Measurements from ENCODE around the gene PREB.
"Not testable (repeated sequence)": the region's sequence is repeated elsewhere in the genome, so short reads cannot be mapped to it uniquely, and the experiment has no call there.

The PREB gene, protein sequence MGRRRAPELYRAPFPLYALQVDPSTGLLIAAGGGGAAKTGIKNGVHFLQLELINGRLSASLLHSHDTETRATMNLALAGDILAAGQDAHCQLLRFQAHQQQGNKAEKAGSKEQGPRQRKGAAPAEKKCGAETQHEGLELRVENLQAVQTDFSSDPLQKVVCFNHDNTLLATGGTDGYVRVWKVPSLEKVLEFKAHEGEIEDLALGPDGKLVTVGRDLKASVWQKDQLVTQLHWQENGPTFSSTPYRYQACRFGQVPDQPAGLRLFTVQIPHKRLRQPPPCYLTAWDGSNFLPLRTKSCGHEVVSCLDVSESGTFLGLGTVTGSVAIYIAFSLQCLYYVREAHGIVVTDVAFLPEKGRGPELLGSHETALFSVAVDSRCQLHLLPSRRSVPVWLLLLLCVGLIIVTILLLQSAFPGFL

DNA sequence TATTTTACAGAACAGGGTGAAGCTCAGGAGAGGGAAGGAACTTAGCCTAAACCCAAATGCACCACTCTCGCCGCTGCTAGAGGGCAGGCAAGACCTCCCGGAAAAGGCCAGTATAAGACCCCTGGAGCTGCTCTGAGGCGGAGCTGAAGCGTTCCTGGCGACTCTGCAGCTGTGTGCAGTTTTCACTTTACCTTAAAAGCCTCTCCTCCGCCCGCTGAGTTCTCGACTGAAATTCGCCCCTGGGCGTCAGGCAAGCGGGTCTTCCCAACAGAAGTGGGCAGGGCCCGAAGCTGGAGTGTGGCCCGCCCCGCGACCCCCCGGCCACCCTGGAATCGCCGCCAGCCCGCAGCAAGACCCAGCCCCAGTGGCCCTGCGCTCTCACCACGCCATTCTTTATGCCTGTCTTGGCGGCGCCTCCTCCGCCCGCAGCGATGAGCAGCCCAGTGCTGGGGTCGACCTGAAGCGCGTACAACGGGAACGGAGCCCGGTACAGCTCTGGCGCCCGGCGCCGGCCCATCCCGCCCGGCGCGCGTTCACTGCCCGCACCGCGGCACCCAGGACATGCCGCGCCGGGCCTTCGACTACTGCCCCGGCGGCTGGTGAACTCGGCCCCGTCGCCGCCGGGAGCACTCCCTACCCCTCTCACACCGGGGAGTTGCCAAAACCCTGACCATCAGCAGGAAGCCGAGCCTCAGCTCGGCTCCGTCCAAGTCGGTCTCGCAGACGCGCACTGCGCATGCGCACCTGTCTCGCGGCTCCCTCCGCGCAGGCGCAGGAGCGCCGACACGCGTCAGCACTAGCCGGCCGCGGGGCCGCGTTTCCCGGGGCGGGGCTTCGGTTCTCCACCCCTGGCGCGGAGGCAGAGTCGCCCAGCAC lies at the start of gene PREB:
Gene PREB, minus strand, starts transcription at position 732 of the 876 bp plus-strand sequence. Its CDS starts 215 bp downstream, at position 517.
- peak; percentile 96 for DNase-seq (ENCODE audit: low spot score)

DNA sequence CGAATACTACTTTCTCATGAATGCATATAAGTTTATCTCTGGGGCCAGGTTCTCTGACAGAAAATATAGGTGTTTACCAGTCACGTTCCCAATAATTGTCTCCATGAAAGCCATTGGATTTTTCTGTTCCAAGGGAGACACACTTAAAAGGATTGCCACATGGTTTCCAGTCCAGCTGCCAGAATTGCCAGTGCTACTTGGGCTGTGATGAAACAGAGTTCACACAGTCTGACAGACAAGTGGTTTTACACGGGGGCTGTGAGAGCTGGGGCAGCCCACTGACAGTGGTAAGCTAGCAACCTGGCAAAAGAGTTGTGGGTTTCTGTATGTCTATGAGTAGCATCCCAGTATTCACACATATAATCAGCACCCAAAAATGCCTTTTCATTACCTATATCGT lies 49.7 kb upstream of the PREB start:
- DNase-seq (ENCODE audit: low spot score) = no peak

DNA sequence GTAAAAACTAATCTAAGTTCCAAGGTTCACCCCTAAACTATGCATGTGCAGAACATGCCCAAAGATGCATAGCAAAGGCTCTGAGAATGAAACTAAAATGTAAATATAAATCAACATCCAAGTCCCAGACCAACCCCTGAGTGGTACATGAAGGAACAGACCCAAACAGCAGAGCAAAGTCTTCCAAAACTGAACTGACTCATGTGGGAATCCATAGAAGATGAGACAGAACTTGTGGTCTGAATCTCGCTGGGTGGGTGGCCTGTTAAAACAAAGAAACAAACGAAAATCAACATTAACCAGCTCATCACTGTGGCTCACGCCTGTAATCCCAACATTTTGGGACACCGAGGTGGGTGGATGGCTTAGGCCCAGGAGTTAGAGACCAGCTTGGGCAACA lies 47.9 kb upstream of the PREB start:
- no peak for DNase-seq (ENCODE audit: low spot score)

DNA sequence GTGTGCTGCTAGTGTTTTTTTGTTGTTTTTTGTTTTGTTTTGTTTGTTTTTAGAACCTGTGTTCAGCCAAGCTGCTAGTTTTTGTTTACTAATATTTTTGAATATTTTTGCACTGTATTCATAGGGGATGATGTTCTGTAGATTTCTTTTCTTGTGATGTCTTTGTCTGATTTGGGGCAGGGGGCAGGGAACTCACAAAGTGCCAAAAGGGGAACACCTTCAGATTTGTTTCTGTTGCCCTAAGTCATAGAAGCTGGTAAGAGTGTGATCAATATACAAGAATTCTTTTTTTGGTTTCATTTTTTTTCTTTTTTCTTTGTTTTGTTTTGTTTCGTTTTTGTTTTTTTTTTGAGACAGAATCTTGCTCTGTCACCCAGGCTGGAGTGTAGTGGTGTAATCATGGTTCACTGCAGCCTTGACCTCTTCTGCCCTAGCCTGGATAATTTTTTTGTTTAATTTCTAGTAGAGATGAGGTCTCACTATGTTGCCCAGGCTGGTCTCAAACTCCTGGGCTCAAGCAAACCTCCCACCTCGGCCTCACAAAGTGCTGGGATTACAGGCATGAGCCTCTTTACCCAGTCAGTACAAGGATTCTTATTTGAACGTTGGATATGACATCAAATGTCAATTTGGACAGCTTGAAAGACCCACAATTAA lies 45.0 kb upstream of the PREB start:
- DNase-seq (ENCODE audit: low spot score) = no peak

DNA sequence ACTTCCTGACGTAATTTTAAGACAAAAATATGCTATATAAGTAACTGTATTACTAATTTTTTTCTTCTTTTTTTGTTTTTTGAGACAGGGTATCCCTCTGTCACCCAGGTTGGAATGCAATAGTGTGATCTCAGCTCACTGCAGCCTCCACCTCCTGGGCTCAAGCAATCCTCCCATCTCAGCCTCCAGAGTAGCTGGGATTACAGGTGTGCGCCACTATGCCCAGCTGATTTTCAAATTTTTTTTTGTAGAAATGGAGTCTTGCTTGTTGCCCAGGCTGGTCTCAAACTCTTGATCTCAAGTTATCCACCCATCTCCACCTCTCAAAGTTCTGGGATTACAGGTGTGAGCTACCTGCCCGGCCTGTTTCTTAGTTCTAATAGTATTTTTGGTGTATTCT lies 44.0 kb upstream of the PREB start:
- DNase-seq (ENCODE audit: low spot score) = no peak

DNA sequence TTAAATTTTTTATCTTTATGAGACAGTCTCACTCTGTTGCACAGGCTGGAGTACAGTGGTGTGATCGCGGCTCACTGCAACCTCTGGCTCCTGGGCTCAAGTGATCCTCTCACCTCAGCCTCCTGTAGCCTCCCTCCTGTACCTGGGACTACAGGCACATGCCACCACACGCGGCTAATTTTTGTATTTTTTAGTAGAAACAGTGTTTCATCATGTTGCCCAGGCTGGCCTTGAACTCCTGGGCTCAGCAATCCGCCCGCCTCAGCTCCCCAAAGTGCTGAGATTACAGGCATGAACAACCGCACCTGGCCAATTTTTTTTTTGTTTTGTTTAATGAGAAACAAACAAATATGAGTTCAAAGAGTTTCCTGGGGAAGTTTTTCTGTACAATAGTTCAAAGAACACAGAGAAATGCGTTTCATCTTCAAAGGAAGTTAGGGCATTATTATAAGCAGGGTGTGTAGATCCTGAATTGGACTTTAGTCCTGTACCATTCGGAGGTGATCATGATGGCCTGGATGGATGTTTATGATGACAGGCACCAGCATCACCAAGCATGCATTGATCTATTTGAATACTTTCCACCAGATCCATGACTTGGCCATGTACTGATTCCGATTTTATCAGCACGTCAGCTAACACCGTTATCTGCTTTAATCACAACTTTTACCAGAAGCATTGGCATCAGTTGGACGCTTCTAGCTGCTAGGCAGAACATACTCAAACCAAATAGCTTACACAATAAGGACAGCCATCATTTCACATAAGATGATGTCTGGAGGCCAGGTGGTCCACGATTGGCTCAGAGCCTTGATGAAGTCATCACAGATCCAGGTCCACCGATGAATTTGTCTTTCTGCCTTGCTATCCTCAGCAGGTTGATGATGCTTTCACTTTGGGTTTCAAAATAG lies 43.3 kb upstream of the PREB start:
- DNase-seq (ENCODE audit: low spot score) = no peak

DNA sequence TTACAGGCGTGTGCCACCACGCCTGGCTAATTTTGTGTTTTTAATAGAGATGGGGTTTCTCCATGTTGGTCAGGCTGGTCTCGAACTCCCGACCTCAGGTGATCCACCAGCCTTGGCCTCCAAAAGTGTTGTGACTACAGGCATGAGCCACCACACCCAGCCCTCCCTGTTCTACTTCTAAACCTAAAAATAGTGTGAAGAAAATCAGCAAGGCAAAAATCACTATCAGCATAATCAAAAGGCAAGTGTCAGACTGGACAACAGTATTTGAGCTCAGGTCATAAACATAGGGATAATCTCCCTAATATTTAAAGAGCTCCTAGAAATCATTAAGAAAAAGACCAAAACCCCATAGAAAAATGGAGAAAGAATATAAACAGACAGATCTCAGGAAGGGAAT lies 41.3 kb upstream of the PREB start:
- not testable (repeated sequence) for DNase-seq (ENCODE audit: low spot score)

DNA sequence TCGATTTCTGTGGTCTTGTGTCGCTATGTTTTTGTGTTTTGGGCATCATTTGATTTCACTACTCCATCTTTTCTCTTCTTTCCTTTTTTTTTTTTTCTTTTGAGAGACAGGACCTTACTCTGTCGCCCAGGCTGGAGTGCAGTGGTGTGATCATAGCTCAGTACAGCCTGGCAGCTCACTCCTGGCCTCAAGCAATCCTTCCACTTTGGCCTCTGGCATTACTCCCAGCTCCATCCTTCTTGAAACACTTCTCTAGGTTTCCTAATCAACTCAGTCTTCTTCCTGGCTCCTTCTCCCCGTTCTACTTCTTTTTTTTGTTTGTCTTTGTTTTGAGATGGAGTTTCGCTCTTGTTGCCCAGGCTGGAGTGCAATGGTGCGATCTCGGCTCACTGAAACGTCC lies 40.9 kb upstream of the PREB start:
- no peak for DNase-seq (ENCODE audit: low spot score)

DNA sequence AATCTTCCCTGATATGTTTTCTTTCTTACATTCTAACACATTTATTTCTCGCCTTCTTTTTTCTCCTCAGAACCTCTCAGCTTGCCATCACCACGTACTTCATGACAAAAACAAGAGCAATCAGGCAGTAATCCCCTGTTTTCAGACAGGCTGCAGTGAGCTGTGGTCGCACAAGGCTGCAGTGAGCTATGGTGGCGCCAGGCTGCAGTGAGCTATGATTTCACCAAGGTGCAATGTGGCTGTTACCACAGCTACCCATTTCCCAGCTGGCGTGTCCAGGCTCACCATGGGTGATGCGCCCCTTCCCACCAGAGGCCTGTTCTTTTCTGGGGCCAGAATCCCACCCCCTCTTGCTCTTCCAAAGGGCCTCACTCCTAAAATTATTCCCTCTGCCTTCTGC lies 40.2 kb upstream of the PREB start:
- no peak for DNase-seq (ENCODE audit: low spot score)

DNA sequence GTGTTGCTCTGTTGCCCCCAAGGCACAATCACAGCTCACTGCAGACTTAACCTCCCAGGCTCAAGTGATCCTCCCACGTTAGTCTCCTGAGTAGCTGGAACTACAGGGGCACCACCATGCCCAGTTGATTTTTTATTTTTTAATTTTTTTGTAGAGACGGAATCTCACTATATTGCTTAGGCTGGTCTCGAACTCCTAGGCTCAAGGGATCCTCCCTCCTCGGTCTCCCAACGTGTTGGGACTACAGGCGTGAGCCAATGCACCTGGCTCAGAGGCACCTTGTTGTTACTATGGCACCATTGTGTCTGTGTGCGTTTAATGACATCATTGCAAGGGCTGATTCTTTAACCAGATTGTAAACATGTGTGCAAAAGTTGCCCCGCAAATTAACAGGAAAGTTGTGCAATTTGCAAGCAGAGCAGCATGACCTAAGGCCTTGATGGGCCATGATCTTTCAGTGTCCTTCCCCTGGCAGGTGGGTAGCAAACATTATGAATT lies 37.0 kb upstream of the PREB start:
- no peak for DNase-seq (ENCODE audit: low spot score)

DNA sequence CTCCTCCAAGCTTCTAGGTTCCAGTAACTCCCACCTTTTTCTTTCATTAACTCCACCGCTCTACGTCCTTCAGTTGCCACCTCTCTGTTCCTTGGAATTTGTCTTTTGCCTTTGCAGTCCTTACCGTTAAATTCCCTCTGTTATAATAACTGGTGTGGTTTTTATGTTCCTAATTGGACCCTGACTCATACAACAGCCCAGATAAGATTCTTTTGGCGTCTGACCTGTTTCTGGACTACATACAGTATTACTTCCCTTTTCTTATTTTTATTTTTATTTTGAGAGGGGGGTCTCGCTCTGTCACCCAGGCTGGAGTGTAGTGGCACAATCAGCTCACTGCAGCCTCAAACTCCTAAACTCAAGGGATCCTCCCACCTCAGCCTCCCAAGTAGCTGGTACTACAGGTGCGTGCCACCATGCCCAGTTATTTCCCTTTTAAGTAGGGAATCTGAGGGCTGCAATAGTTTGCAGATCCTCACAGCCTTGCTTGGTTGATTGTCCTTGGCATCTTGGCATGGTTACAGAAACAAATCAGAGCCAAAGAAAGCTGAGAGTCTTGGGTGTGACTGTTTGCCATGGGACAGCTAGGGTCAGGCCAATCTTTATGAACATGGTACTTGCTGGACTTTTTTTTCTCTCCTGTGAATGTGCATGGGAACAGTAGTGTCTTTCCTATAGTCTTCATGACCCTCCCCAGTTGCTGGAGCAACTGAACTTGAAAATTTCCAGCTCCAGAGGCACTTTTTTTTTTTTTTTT lies 36.3 kb upstream of the PREB start:
- DNase-seq (ENCODE audit: low spot score) = no peak

DNA sequence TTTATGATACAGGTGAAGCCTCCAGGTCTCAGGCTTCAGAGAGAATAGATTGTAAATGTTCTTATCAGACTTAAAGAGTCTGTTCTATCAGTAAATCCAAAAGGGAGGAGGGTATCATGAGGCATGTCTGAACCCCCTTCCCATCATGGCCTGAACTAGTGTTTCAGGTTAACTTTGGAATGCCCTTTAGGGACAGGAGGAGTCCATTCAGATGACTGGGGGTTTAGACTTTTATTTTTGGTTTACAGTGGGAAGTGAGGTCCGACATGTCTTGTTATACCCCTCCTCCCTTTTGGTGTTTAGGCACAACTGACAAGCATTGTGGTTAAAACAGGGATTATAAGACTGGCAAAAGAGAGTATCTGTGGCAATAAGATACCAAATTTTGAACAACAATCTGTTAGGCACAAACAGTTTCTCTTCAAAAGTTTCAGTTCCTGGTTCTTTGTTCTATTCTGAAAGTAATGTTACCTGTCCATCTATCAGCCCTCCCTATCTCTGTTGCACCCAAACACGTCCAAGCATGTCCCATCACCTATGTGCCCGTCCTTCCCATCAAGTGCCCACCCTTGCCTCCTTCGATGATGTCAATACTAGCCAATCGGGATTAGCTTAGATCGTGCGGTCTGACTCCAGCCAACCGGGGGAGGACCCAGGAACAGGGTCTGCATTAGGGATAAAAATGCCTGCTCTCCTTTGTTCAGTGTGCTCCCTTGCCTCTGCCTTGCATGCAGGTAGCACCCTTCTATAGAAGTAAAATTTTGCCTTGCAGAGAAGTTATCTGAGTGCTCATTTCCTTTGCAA lies 30.7 kb upstream of the PREB start:
- no peak for DNase-seq (ENCODE audit: low spot score)

DNA sequence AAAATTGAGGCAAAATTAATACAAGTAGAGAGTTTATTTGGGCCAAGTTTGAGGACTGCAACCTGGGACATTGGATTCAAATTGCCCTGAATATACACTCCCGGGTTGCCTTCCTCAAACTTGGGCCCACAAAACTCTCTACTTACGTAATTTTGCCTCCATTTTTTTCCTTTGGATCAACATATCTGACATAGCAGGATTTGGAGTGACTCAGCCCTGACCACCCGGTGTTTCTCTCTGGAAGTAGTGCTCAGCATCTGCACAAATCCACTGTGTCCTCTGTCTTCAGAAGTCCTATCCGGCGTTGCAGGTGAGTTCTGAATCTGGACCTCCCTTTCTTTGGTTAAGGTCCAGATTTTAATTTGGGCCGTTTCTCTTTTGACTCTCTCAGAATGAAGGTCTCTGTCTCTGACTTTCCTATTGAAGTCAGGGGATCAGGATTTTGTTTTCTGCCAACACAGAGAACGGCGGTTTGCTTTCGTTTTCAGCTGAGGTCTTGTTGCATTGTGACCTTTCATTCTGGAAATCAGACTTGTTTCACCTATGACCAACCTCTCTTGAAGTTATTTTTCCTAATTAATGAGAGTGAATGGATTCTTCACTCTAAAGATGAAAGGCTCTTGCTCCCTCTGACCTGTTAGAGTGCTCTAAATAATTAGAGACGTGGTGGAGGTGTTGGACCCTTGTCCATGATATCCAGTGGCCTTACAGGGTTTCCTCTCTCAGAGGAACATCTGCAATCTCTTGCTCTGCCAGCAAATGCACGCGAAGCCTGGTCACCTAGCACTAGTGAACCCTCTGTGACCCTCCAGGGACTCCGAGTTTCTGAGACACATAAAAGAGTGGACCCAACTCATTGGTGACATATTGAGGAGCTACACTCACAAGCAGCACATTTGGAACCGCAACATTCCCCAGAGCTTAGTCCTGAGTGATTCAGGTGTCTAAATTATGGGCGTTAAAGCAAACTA lies 28.0 kb upstream of the PREB start:
- DNase-seq (ENCODE audit: low spot score) = no peak

DNA sequence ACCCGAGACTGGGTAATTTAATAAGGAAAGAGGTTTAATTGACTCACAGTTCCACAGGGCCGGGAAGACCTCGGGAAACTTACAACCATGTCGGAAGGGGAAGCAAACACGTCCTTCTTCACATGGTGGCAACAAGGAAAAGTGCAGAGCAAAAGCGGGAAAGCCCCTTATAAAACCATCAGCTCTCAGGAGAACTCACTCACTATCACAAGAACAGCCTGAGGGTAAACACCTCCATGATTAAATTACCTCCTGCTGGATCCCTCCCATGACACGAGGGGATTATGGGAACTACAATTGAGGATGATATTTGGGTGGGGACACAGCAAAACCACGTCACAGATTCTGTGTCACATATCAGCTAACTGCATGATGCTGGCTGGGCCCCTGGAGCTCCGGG lies 25.8 kb upstream of the PREB start:
- no peak for DNase-seq (ENCODE audit: low spot score)

DNA sequence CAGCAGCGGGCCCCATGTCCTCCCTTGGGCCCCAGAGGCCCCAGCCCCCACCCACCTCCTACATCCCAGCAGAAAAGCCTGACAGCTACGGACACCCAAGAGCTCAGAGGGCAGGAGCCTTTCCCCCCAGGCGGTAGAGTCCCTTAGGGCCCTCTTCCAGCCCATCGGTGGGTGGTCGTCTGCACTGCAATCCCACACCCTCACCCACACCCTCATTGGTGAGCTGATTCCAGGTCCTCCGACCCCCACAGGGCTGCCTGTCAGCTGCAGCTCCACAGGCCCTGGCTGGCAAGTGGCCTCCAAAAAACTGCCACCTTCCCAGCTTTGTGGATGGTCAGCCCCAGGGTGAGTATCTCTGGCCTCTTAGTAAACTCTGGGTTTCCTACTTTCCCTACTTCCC lies 24.8 kb upstream of the PREB start:
- DNase-seq (ENCODE audit: low spot score) = no peak

DNA sequence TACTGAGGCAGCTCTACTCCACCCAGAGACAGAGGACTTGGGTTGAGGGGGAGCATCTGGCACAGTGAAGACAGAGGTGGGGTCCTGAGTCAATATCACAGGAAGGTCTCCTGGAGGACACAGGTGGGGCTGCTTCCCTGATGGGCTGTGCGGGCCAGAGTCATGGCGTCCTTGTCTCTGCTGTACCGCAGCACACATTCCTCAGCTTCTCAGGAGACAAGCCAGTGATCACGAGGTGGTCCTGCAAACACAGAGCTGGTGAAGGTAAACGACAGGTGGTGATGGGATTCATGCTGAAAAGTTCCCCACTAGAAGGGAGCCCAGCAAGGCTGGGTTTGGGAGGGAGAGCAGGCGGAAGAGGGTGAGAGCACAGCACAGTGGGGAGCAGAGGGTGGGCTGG lies 24.0 kb upstream of the PREB start:
- no peak for DNase-seq (ENCODE audit: low spot score)

DNA sequence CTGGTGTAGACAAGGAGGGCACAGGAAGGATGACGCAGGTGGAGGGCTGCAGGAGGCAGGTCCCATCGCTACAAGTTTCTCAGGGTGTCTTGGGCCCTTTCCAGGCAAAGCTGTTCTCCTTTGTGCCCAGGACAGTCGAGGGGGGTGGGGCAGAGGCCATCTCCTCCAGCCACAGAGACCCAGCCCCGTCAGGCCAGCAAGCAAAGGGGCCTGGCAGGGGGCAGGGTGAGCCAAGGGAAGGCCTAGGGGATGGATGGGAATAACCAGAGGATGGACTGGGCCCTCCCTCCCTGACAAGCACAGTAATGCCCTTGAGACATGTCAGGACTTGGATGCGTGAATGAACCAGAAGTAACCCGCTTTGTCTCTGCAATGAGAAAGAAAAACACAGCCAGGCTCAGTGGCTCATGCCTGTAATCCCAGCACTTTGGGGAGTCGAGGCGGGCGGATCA lies 20.7 kb upstream of the PREB start:
- no peak for DNase-seq (ENCODE audit: low spot score)

DNA sequence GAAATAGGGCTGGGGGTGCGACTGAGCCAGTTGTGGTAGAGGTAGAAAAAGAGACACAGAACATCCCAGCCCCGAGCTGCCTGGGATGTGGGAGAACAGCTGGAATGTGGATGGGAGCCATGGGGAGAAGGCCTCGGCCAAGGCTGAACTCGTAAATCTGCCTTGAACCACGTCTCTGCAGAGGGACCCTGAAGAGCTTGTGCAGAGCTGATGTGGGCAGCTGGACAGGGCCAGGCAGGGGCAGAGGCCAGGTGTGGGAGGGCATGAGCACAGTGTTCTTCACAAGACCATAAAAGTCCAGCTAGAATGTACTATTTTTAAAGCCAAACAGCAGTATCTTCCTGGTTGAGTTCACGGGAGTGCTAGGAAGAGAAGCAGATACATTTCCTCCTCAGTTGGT lies 20.1 kb upstream of the PREB start:
- no peak for DNase-seq (ENCODE audit: low spot score)
